KMS-11 (cell line): ENCODE results near the gene RPS28.
A peak's percentile ranks its signal among the peaks of the same experiment; 100 is the strongest.
"Not testable (repeated sequence)": the region's sequence is repeated elsewhere in the genome, so short reads cannot be mapped to it uniquely, and the experiment has no call there.

ENCODE experiments used
- H2AFZ ChIP-seq: fragments of 200-600 bp; sonication (generic); 2 replicates; pipeline ENCODE4 v1.6.1; 2016; ENCODE audit warnings: antibody characterized with exemption, mixed run types, low read depth
- H3K27ac ChIP-seq: fragments of 200-600 bp; sonication (generic); 2 replicates; pipeline ENCODE4 v1.6.1; 2016; ENCODE audit warnings: mild to moderate bottlenecking, mixed run types
- H3K27me3 ChIP-seq: fragments of 200-600 bp; sonication (generic); 2 replicates; pipeline ENCODE4 v1.6.1; 2017; ENCODE audit warnings: mild to moderate bottlenecking, low read depth, mixed run types, moderate library complexity; ENCODE audit not compliant: insufficient read depth
- H3K36me3 ChIP-seq: fragments of 200-600 bp; sonication (generic); 2 replicates; pipeline ENCODE4 v1.6.1; 2017; ENCODE audit warnings: mild to moderate bottlenecking, mixed run types; ENCODE audit not compliant: insufficient read depth
- H3K4me1 ChIP-seq: fragments of 200-600 bp; sonication (generic); 2 replicates; pipeline ENCODE4 v1.6.1; 2016; ENCODE audit warnings: mild to moderate bottlenecking, low read depth, mixed run types; ENCODE audit not compliant: poor library complexity, severe bottlenecking
- H3K4me2 ChIP-seq: fragments of 200-600 bp; sonication (generic); 2 replicates; pipeline ENCODE4 v1.7.0; 2016; ENCODE audit warnings: mild to moderate bottlenecking, mixed run types
- H3K4me3 ChIP-seq: fragments of 200-600 bp; sonication (generic); IDR thresholded peaks from 2 replicates; pipeline ENCODE4 v1.6.1; 2017; ENCODE audit warnings: low read depth, low read length, mixed read lengths; ENCODE audit not compliant: insufficient read depth
- H3K79me2 ChIP-seq: fragments of 200-600 bp; sonication (generic); 2 replicates; pipeline ENCODE4 v1.6.1; 2016; ENCODE audit warnings: low read depth, mixed run types; ENCODE audit not compliant: insufficient read depth
- H3K9ac ChIP-seq: fragments of 200-600 bp; sonication (generic); 2 replicates; pipeline ENCODE4 v1.6.1; 2016; ENCODE audit warnings: mild to moderate bottlenecking, mixed run types
- H4K20me1 ChIP-seq: fragments of 200-600 bp; sonication (generic); 2 replicates; pipeline ENCODE4 v1.6.1; 2016; ENCODE audit warnings: mild to moderate bottlenecking, mixed run types; ENCODE audit not compliant: insufficient read depth
- TF ChIP-seq, protein P1 (sequence below): fragments of 200-600 bp; sonication (generic); conservative IDR thresholded peaks from 2 replicates; pipeline ENCODE4 v1.6.1; 2017; ENCODE audit warnings: low read depth, mild to moderate bottlenecking, antibody characterized with exemption, low read length, moderate library complexity, mixed read lengths

The RPS28 gene

DNA sequence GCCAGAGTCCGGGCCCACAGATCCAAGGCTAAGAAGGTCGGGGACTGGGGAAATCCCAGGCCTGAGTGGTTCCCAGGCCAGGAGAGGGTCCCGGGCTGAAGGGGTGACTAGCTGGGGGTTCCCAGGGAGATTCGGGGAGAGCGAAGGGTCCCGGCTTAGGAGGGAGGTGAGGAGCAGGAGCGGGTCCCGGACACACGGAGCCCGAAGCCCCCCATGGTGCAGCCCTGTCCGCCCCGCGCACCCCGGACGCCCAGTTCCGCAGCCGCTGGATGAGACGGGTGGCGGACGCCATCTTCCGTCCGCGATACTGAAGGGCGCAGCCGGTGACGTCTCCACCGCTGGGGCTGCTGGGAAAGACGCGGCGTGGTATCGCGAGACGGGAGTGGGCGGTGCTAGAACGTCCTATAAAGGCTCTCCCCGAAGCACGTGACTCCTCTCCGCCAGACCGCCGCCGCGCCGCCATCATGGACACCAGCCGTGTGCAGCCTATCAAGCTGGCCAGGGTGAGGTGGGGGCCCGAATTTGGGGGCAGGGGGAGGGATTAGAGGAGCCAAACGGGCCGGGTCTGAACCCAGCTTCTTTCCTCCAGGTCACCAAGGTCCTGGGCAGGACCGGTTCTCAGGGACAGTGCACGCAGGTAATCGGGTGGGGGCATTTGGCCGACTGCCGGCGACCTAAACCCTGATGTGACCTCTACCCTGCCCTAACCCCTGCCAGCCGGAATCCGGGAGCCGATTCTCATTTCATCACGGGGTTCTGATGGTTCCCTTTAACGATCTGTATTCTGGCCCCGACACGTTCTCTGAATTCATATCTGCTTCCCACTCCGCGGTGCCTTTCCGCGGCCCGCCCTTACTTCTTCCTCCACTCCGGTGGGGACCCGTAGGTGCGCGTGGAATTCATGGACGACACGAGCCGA lies at the start of gene RPS28, which contains the start of gene NDUFA7:
RPS28 (plus strand) TSS at position 430 of the 919 bp plus-strand sequence; CDS start at position 465, 35 bp downstream.
NDUFA7 (minus strand) TSS at position 309 of the 919 bp plus-strand sequence; CDS start at position 292, 17 bp downstream.
- Histone ChIP-seq H4K20me1 (no peaks in the 10 kb centered on the region), H3K27ac (peak within 1 kb of the TSS; percentile 75), H3K4me1 (peaks cover 27% of the 10 kb centered on the region), H3K27me3 (no peaks in the 10 kb centered on the region), H3K4me2 (peak within 1 kb of the TSS; percentile 96), H3K9ac (peak within 1 kb of the TSS; percentile 90), H3K79me2 (peaks cover 40% of the 10 kb centered on the region), H2AFZ (peak within 1 kb of the TSS; percentile 39; the same call in 1 of the 2 replicates), H3K36me3 (peaks cover 6% of the 10 kb centered on the region; the same call in 1 of the 2 replicates), H3K4me3 (peak within 1 kb of the TSS; percentile 74)
- TF ChIP-seq, protein P1, sequence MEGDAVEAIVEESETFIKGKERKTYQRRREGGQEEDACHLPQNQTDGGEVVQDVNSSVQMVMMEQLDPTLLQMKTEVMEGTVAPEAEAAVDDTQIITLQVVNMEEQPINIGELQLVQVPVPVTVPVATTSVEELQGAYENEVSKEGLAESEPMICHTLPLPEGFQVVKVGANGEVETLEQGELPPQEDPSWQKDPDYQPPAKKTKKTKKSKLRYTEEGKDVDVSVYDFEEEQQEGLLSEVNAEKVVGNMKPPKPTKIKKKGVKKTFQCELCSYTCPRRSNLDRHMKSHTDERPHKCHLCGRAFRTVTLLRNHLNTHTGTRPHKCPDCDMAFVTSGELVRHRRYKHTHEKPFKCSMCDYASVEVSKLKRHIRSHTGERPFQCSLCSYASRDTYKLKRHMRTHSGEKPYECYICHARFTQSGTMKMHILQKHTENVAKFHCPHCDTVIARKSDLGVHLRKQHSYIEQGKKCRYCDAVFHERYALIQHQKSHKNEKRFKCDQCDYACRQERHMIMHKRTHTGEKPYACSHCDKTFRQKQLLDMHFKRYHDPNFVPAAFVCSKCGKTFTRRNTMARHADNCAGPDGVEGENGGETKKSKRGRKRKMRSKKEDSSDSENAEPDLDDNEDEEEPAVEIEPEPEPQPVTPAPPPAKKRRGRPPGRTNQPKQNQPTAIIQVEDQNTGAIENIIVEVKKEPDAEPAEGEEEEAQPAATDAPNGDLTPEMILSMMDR = 0 out of 2 replicates have a peak, but pooled peaks have one; percentile 12

DNA sequence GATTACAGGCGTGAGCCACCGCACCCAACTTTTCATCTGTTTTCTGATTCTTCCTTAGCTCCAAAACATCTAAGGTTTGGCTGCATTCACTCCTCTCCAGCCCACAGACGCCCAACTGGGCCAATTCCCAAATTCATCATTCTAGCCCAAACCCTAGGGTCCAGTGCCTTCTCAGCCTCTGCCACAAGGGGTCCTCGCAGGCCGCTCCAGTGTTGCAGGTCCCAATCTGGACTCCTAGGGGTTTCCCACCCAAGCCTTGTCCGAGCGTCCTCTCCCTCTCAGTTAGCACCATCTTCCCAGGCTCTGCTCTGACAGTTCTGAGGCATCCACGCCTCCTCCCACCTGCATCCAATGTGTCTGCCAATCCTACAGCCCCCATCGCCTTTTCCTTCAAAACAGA lies 44.8 kb upstream of the RPS28 start:
- H2AFZ ChIP-seq, H3K4me1 ChIP-seq, H4K20me1 ChIP-seq, H3K36me3 ChIP-seq, H3K4me2 ChIP-seq, H3K79me2 ChIP-seq, H3K4me3 ChIP-seq, H3K9ac ChIP-seq, H3K27me3 ChIP-seq, H3K27ac ChIP-seq: not testable (repeated sequence)

DNA sequence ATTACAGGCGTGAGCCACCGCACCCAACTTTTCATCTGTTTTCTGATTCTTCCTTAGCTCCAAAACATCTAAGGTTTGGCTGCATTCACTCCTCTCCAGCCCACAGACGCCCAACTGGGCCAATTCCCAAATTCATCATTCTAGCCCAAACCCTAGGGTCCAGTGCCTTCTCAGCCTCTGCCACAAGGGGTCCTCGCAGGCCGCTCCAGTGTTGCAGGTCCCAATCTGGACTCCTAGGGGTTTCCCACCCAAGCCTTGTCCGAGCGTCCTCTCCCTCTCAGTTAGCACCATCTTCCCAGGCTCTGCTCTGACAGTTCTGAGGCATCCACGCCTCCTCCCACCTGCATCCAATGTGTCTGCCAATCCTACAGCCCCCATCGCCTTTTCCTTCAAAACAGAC lies 30.0 kb upstream of the RPS28 start:
- not testable (repeated sequence) for H3K36me3 ChIP-seq, H3K4me1 ChIP-seq, H3K79me2 ChIP-seq, H2AFZ ChIP-seq, H3K9ac ChIP-seq, H3K4me2 ChIP-seq, H3K27ac ChIP-seq, H4K20me1 ChIP-seq, H3K27me3 ChIP-seq, H3K4me3 ChIP-seq

DNA sequence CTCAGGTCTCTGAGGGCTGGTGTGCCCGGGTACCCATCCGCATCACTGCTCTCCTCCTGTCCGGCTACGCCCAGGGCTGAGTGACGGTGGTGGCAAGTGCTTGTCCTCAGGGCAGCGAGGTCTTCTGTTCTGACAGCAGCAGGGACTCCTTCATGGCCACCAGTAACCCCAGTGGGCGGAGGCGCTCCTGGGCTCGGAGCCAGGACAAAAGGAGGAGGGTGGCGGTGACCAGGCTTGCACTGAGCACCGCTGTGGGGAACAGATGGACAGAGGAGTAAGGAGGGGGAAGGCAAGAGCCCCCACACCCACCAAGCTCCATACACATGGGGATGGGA lies 19.0 kb upstream of the RPS28 start:
- peaks cover 15% of the 10 kb centered on the region for H3K4me1 ChIP-seq
- no peaks in the 10 kb centered on the region for H4K20me1 ChIP-seq
- H3K27me3 ChIP-seq = no peaks in the 10 kb centered on the region
- H3K9ac ChIP-seq = no peak overlapping the region
- no peak overlapping the region for H3K4me3 ChIP-seq
- H3K27ac ChIP-seq = no peak overlapping the region
- no peak overlapping the region for H3K4me2 ChIP-seq
- TF ChIP-seq, protein P1 = no peak
- peaks cover 31% of the 10 kb centered on the region for H3K79me2 ChIP-seq
- no peaks in the 10 kb centered on the region for H3K36me3 ChIP-seq
- no peak overlapping the region for H2AFZ ChIP-seq

DNA sequence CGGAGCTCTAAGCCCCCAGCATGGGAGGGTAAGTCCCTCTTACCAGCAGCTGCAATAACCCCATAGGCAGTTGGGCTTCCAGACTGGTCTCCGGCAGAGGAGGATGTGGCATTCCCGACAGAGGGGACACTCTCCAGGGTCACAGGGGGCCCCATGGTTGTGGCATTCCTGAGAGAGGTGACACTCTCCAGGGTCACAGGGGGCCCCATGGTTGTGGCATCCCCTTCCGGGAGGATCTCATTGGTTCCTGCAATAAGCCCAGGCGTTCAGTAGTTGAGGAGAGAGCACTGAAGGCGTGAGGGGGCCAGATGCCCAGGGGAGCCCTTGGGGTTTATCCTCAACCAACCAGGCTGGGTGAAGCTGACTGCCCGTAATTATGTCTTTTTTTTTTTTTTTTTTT lies 18.6 kb upstream of the RPS28 start:
- no peaks in the 10 kb centered on the region for H3K36me3 ChIP-seq
- peaks cover 15% of the 10 kb centered on the region for H3K4me1 ChIP-seq

More for the DNA sequence above, 18.6 kb upstream of the RPS28 start:
- Histone ChIP-seq H4K20me1 (no peaks in the 10 kb centered on the region), H3K9ac (no peak overlapping the region), H3K4me3 (no peak overlapping the region), H3K27me3 (no peaks in the 10 kb centered on the region), H3K4me2 (no peak overlapping the region), H2AFZ (no peak overlapping the region), H3K79me2 (peaks cover 35% of the 10 kb centered on the region), H3K27ac (no peak overlapping the region)
- TF ChIP-seq, protein P1 = no peak
